Spleen (tissue), 11 donors: ENCODE results near the gene PTPN11. TPM values are rescaled to one million over a fixed set of nuclear protein-coding genes. Genes with fewer than 3 reads are reported as not detected.

Experiments used
- DNase-seq: peaks from one replicate; pipeline ENCODE4 v3.0.0-alpha.2; 2020
- H3K27ac ChIP-seq, 8 donors: fragments of 200-600 bp; sonication (generic) in 7 of 8; 1 replicate in 4 of 8; 2 replicates in 4 of 8; pipeline versions ENCODE4 v1.5.0 to v1.8.0; 2016 to 2021; ENCODE audit warnings: inconsistent platforms in 4 of 8, mild to moderate bottlenecking in 4 of 8, moderate library complexity in 1 of 8
- H3K27me3 ChIP-seq, 7 donors: fragments of 200-600 bp; sonication (generic) in 6 of 7; replicated peaks in 1 of 7; 1 replicate in 4 of 7; 2 replicates in 3 of 7; pipeline versions ENCODE4 v1.5.0 to v1.8.0; 2016 to 2021; ENCODE audit warnings: inconsistent platforms in 3 of 7, mild to moderate bottlenecking in 1 of 7
- H3K36me3 ChIP-seq, 6 donors: fragments of 200-600 bp; sonication (generic) in 5 of 6; 1 replicate in 4 of 6; 2 replicates in 2 of 6; pipeline versions ENCODE4 v1.5.0 to v1.8.0; 2016 to 2021; ENCODE audit warnings: inconsistent platforms in 2 of 6
- H3K4me1 ChIP-seq, 6 donors: fragments of 200-600 bp; sonication (generic) in 5 of 6; 1 replicate in 3 of 6; 2 replicates in 3 of 6; pipeline versions ENCODE4 v1.5.0 to v1.8.0; 2016 to 2021; ENCODE audit warnings: inconsistent platforms in 3 of 6
- H3K4me3 ChIP-seq, 8 donors: fragments of 200-600 bp; sonication (generic) in 7 of 8; 1 replicate in 4 of 8; 2 replicates in 4 of 8; pipeline versions ENCODE4 v1.5.0 to v1.8.0; 2016 to 2021; ENCODE audit warnings: inconsistent platforms in 4 of 8, mild to moderate bottlenecking in 4 of 8, moderate library complexity in 2 of 8
- H3K9me3 ChIP-seq, 8 donors: fragments of 200-600 bp; sonication (generic) in 7 of 8; 1 replicate in 4 of 8; 2 replicates in 4 of 8; pipeline versions ENCODE4 v1.5.0 to v1.8.0; 2016 to 2021; ENCODE audit warnings: inconsistent platforms in 4 of 8
- CTCF ChIP-seq, 11 experiments: fragments of 200-600 bp in 7 of 11; fragments of 450-650 bp in 4 of 11; sonication (generic) in 4 of 11; IDR thresholded peaks in 8 of 11; conservative IDR thresholded peaks in 3 of 11; 1 replicate in 7 of 11; 2 replicates in 4 of 11; pipeline versions ENCODE4 v1.4.0 to v1.8.0; 2016 to 2021; ENCODE audit warnings: antibody characterized with exemption in 11 of 11, inconsistent platforms in 4 of 11, mild to moderate bottlenecking in 1 of 11
- POLR2A ChIP-seq, 3 donors: fragments of 450-650 bp; IDR thresholded peaks; one replicate each; pipeline ENCODE4 v1.5.1; 2017; ENCODE audit warnings: antibody characterized with exemption in 3 of 3, mild to moderate bottlenecking in 1 of 3
- POLR2AphosphoS5 ChIP-seq, 3 donors: sonication (generic); formaldehyde crosslinking; IDR thresholded peaks; one replicate each; pipeline ENCODE4 v1.5.1; 2017; ENCODE audit warnings: antibody characterized with exemption in 3 of 3
- WGBS, 5 donors: extraction: QIAGEN DNeasy Blood & Tissue Kit in 3 of 5; methylation state at CpG; one replicate each; pipeline versions ENCODE4 v1.1.5 to v1.1.7; 2013 to 2018; 5-methylcytosine and 5-hydroxymethylcytosine counted together
- intact Hi-C: fragments of 100-400 bp; cut with DNase I; formaldehyde crosslinking; loops from one replicate; pipeline ENCODE4 v1.15.0; 2023; ENCODE audit warnings: low total_unique reads
- polyA plus RNA-seq, 3 donors: library from polyadenylated mRNA; stranded (reverse); fragments of 200-250 nt; gene quantifications; one replicate each; pipeline ENCODE4 v1.2.1, GENCODE V29; 2013
- total RNA-seq, 7 donors: library from RNA; depleted of rRNA in 3 of 7; stranded (reverse); fragments of >200 nt in 3 of 7; fragmentation: NEBNext Ultra II Directional in 4 of 7; extraction: Animal tissue kit (Norgen Biotek cat#: 25700) in 4 of 7; gene quantifications; one replicate each; pipeline versions ENCODE4 v1.1.0 to v1.2.1, GENCODE V29; 2016 to 2021
- donor health status: healthy with polysubstance abuse.
- donor health status: DM: no; HTN: no; CAD: no; lungs with moderate emphysema.
- donor health status: DM: no; HTN: no; CAD: no.
- donor health status: Bipolar disorder and iron deficiency.
- donor health status: healthy.
- donor health status: DM: no; HTN: no; CAD: no.
- donor health status: DM: yes; HTN: yes; CAD: no.

Gene PTPN11
- total and polyA plus RNA-seq, 10 donors, result 12.1 to 71.8 (median 61.5) TPM

- TF ChIP-seq POLR2A (IDR thresholded peaks at IDR 0.05), result no peak
- TF ChIP-seq CTCF (IDR thresholded peaks at IDR 0.05 in 8 of 11, conservative IDR thresholded peaks at IDR 0.05 in 3 of 11), result no peak
- TF ChIP-seq POLR2AphosphoS5 (IDR thresholded peaks at IDR 0.05), result no peak
- Histone ChIP-seq H3K36me3 (no peaks in the 10 kb centered on the region), H3K4me1 (no peaks in the 10 kb centered on the region), H3K9me3 (no peaks in the 10 kb centered on the region), H3K4me3 (no peak overlapping the region), H3K27ac (no peak overlapping the region), H3K27me3 (peaks cover 0 to 19% (median 0%) of the 10 kb centered on the region in 7 donors)
- WGBS, 5 donors, result 60 to 78% (median 68%) methylated on average over 2 of the region's 2 CpGs
- no peak for DNase-seq
- intact Hi-C loops, result no loop called here
These were observed 120.0 kb downstream of the PTPN11 start for GRCh38 chr12:112538740-112539139.

GRCh38 chr12:112539221-112539620 is 120.5 kb downstream of the PTPN11 start:
- WGBS, 5 donors, result 77 to 84% (median 82%) methylated on average over 3 of the region's 3 CpGs
- Histone ChIP-seq H3K9me3 (no peaks in the 10 kb centered on the region), H3K4me1 (no peaks in the 10 kb centered on the region), H3K27ac (no peak overlapping the region), H3K4me3 (no peak overlapping the region), H3K27me3 (peaks cover 0 to 20% (median 0%) of the 10 kb centered on the region in 7 donors), H3K36me3 (no peaks in the 10 kb centered on the region)
- no peak for TF ChIP-seq POLR2AphosphoS5 (IDR thresholded peaks at IDR 0.05)
- TF ChIP-seq POLR2A (IDR thresholded peaks at IDR 0.05), result no peak
- TF ChIP-seq CTCF (IDR thresholded peaks at IDR 0.05 in 8 of 11, conservative IDR thresholded peaks at IDR 0.05 in 3 of 11), result no peak
- DNase-seq, result no peak
- intact Hi-C loops, result no loop called here

GRCh38 chr12:112540021-112540420 is 121.3 kb downstream of the PTPN11 start:
- H3K27ac ChIP-seq, result no peak overlapping the region
- H3K4me1 ChIP-seq, result no peaks in the 10 kb centered on the region
- no peak for TF ChIP-seq POLR2A (IDR thresholded peaks at IDR 0.05)
- DNase-seq, result no peak
- no peaks in the 10 kb centered on the region for H3K9me3 ChIP-seq
- no peak overlapping the region for H3K4me3 ChIP-seq
- 61 to 76% (median 71%) methylated on average over 4 to 5 of the region's 5 CpGs for WGBS, 5 donors
- peaks cover 0 to 26% (median 0%) of the 10 kb centered on the region in 7 donors for H3K27me3 ChIP-seq
- no peaks in the 10 kb centered on the region for H3K36me3 ChIP-seq
- intact Hi-C loops, result no loop called here

GRCh38 chr12:112543751-112544150 is 125.0 kb downstream of the PTPN11 start:
- no peak for DNase-seq
- TF ChIP-seq POLR2A (IDR thresholded peaks at IDR 0.05), result no peak
- TF ChIP-seq CTCF (IDR thresholded peaks at IDR 0.05 in 8 of 11, conservative IDR thresholded peaks at IDR 0.05 in 3 of 11), result no peak
- TF ChIP-seq POLR2AphosphoS5 (IDR thresholded peaks at IDR 0.05), result no peak
- intact Hi-C loops, result no loop called here

GRCh38 chr12:112546339-112546738 is 127.6 kb downstream of the PTPN11 start:
- TF ChIP-seq CTCF (IDR thresholded peaks at IDR 0.05 in 8 of 11, conservative IDR thresholded peaks at IDR 0.05 in 3 of 11) (no peak), POLR2AphosphoS5 (IDR thresholded peaks at IDR 0.05) (no peak), POLR2A (IDR thresholded peaks at IDR 0.05) (no peak)
- no peak overlapping the region for H3K4me3 ChIP-seq

More at GRCh38 chr12:112543751-112544150, 125.0 kb downstream of the PTPN11 start:
- Histone ChIP-seq H3K4me1 (no peaks in the 10 kb centered on the region), H3K27me3 (peaks cover 0 to 38% (median 0%) of the 10 kb centered on the region in 7 donors), H3K36me3 (no peaks in the 10 kb centered on the region), H3K4me3 (no peak overlapping the region), H3K27ac (no peak overlapping the region), H3K9me3 (no peaks in the 10 kb centered on the region)
- WGBS, 5 donors, result 55 to 68% (median 59%) methylated on average over 4 of the region's 4 CpGs

More at GRCh38 chr12:112546339-112546738, 127.6 kb downstream of the PTPN11 start:
- H3K27me3 ChIP-seq, result peaks cover 0 to 34% (median 0%) of the 10 kb centered on the region in 7 donors
- WGBS, 5 donors, result 80 to 88% (median 81%) methylated on average over 6 of the region's 6 CpGs
- no peaks in the 10 kb centered on the region for H3K4me1 ChIP-seq
- H3K36me3 ChIP-seq, result no peaks in the 10 kb centered on the region
- intact Hi-C loops, result no loop called here
- DNase-seq, result no peak
- H3K9me3 ChIP-seq, result no peaks in the 10 kb centered on the region
- H3K27ac ChIP-seq, result no peak overlapping the region
